GM19438 (cell line): Measurements from ENCODE around the gene OR6B1.
"Not testable (repeated sequence)": the region's sequence is repeated elsewhere in the genome, so short reads cannot be mapped to it uniquely, and the experiment has no call there.

Experiments used
- ATAC-seq: cut with Tn5 transposase; IDR thresholded peaks from one replicate; pipeline ENCODE4 v1.9.1; 2021; ENCODE audit warnings: low read depth; ENCODE audit not compliant: unreplicated experiment

OR6B1 gene

GRCh38 chr7:144036302-144036885 is 36.3 kb downstream of the OR6B1 start:
- ATAC-seq = no peak

- no peak for ATAC-seq
These were observed 37.4 kb downstream of the OR6B1 start for GRCh38 chr7:144037414-144038035.

- no peak for ATAC-seq
These were observed 38.8 kb downstream of the OR6B1 start for GRCh38 chr7:144038887-144039286.

DNA sequence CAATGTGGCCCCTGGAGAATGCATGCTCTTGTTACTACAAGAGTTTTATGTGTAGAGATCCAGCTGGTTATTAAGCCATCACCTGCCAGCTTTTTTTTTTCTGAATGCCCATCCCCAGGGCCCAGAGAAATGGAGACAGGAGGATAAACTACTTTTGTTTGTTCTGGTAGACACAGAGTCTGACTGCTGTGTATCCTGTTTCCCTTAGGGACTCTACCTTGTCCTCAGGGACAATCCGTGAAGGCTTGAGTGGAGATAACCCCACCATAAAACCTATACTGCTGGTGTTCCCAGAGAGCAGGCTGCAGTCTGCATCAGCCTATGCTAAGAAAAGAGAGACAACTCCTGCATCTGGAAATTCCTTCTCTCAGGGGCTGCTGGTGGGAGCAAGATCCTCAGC is 48.5 kb downstream of the OR6B1 start, which contains the start of gene OR2A5:
OR2A5 (plus strand) TSS at position 301 of the 400 bp plus-strand sequence. CDS start 1,454 bp downstream, outside the sequence.
- no peak for ATAC-seq

GRCh38 chr7:144049491-144049890 is 49.4 kb downstream of the OR6B1 start:
- ATAC-seq = no peak

GRCh38 chr7:144050093-144050492 is 50.0 kb downstream of the OR6B1 start:
- no peak for ATAC-seq

DNA sequence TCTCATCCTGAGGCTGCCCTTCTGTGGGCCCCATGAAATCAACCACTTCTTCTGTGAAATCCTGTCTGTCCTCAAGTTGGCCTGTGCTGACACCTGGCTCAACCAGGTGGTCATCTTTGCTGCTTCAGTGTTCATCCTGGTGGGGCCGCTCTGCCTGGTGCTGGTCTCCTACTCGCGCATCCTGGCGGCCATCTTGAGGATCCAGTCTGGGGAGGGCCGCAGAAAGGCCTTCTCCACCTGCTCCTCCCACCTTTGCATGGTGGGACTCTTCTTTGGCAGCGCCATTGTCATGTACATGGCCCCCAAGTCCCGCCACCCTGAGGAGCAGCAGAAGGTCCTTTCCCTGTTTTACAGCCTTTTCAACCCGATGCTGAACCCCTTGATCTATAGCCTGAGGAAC is 50.8 kb downstream of the OR6B1 start:
- ATAC-seq = not testable (repeated sequence)

DNA sequence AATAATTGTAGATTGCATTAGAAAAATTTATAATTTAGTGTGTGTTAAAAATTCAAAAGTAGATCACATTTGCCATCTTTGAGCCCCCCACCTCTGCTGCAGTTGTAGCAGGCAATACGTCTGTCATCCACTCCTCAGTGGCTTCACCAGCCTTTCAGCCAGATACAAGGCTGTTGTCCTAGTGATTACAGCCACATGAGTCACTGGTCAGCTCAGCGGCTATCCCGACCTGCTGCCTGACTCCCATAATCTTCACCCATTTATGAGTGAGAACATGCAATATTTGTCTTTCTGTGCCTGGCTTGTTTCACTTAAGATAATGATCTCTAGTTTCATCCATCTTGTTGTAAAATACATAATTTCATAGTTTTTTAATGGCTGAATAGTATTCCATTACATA is 57.8 kb downstream of the OR6B1 start:
- no peak for ATAC-seq
